Gastroesophageal sphincter (tissue), 4 donors: Measurements from ENCODE around the gene SOX9. TPM values are rescaled to one million over a fixed set of nuclear protein-coding genes. Genes with fewer than 3 reads are reported as not detected.

Experiments
- ATAC-seq: fragments of 150-250 bp; one replicate; pipeline ENCODE4 v1.9.1; 2016; ENCODE audit warnings: mild to moderate bottlenecking, moderate library complexity
- H3K27ac ChIP-seq, 4 donors: fragments of 200-600 bp; sonication (generic) in 3 of 4; 1 replicate in 3 of 4; 2 replicates in 1 of 4; pipeline ENCODE4 v1.5.1; 2016 to 2019
- H3K27me3 ChIP-seq: fragments of 200-600 bp; sonication (generic); one replicate; pipeline ENCODE4 v1.5.1; 2019
- H3K36me3 ChIP-seq, 2 donors: fragments of 200-600 bp; sonication (generic); one replicate each; pipeline ENCODE4 v1.5.1; 2019; ENCODE audit warnings: control low read depth in 1 of 2
- H3K4me1 ChIP-seq, 3 donors: fragments of 200-600 bp; sonication (generic); 1 replicate in 2 of 3; 2 replicates in 1 of 3; pipeline ENCODE4 v1.5.1; 2016 to 2019; ENCODE audit warnings: control low read depth in 2 of 3
- H3K4me3 ChIP-seq, 2 donors: fragments of 200-600 bp; sonication (generic); one replicate each; pipeline ENCODE4 v1.5.1; 2019; ENCODE audit warnings: mild to moderate bottlenecking in 1 of 2, moderate library complexity in 1 of 2
- H3K9me3 ChIP-seq, 3 donors: fragments of 200-600 bp; sonication (generic); one replicate each; pipeline ENCODE4 v1.5.1; 2017 to 2019; ENCODE audit warnings: control low read depth in 2 of 3
- CTCF ChIP-seq, 4 experiments: fragments of 200-600 bp in 2 of 4; fragments of 450-650 bp in 2 of 4; sonication (generic) in 1 of 4; IDR thresholded peaks; one replicate each; pipeline ENCODE4 v1.5.1; 2017 to 2019; ENCODE audit warnings: antibody characterized with exemption in 4 of 4, mild to moderate bottlenecking in 2 of 4, moderate library complexity in 2 of 4
- EP300 ChIP-seq: sonication (generic); formaldehyde crosslinking; IDR thresholded peaks from one replicate; pipeline ENCODE4 v1.6.1; 2017; ENCODE audit warnings: antibody characterized with exemption, mild to moderate bottlenecking
- POLR2A ChIP-seq, 2 donors: fragments of 450-650 bp; IDR thresholded peaks; one replicate each; pipeline ENCODE4 v1.6.1; 2017; ENCODE audit warnings: antibody characterized with exemption in 2 of 2, mild to moderate bottlenecking in 2 of 2, moderate library complexity in 1 of 2
- POLR2AphosphoS5 ChIP-seq: sonication (generic); formaldehyde crosslinking; IDR thresholded peaks from one replicate; pipeline ENCODE4 v1.6.1; 2017; ENCODE audit warnings: antibody characterized with exemption
- WGBS, 2 donors: methylation state at CpG; one replicate each; pipeline ENCODE4 v1.1.5; 2018; ENCODE audit warnings: low coverage in 1 of 2; 5-methylcytosine and 5-hydroxymethylcytosine counted together
- total RNA-seq, 4 donors: library from RNA; depleted of rRNA; stranded (reverse); fragments of >200 nt; gene quantifications; one replicate each; pipeline ENCODE4 v1.1.0, GENCODE V29; 2016

Gene SOX9
- total RNA-seq, 4 donors from 2014 or later = 1.1 to 5.4 (median 2.5) TPM

GRCh38 chr17:72119077-72119872 lies 1.5 kb upstream of the SOX9 start:
- H3K36me3 ChIP-seq = no peaks in the 10 kb centered on the region
- no peak overlapping the region for H3K4me3 ChIP-seq
- no peak for ATAC-seq
- H3K27me3 ChIP-seq = peaks cover 100% of the 10 kb centered on the region
- TF ChIP-seq EP300 (no peak), POLR2A (IDR thresholded peaks at IDR 0.05) (no peak), CTCF (IDR thresholded peaks at IDR 0.05) (no peak), POLR2AphosphoS5 (no peak)
- peaks cover 0 to 78% (median 28%) of the 10 kb centered on the region in 3 donors for H3K4me1 ChIP-seq
- H3K27ac ChIP-seq = no peak overlapping the region
- no peaks in the 10 kb centered on the region for H3K9me3 ChIP-seq
- WGBS, 2 donors = 13 to 28% methylated on average over 17 to 22 of the region's 22 CpGs

GRCh38 chr17:72119873-72120641 lies 763 bp upstream of the SOX9 start:
- TF ChIP-seq CTCF (IDR thresholded peaks at IDR 0.05) (no peak), EP300 (no peak), POLR2AphosphoS5 (no peak), POLR2A (IDR thresholded peaks at IDR 0.05) (no peak)
- 8% methylated on average over 17 of the region's 54 CpGs; no CpG with 5 or more reads in 1 of the 2 donors for WGBS, 2 donors
- H3K9me3 ChIP-seq = no peaks in the 10 kb centered on the region
- no peaks in the 10 kb centered on the region for H3K36me3 ChIP-seq
- H3K27ac ChIP-seq = peak overlapping the region in 2 of 4 donors; percentile 14 to 44
- peaks cover 100% of the 10 kb centered on the region for H3K27me3 ChIP-seq
- H3K4me3 ChIP-seq = peak overlapping the region in 1 of 2 donors; percentile 53
- ATAC-seq = no peak
- peaks cover 0 to 78% (median 28%) of the 10 kb centered on the region in 3 donors for H3K4me1 ChIP-seq

- peak overlapping the region in 3 of 4 donors; percentile 27 to 60 (median 39) for H3K27ac ChIP-seq
- ATAC-seq = peak; percentile 19
- TF ChIP-seq CTCF (IDR thresholded peaks at IDR 0.05) (no peak), POLR2AphosphoS5 (no peak), POLR2A (IDR thresholded peaks at IDR 0.05) (no peak), EP300 (no peak)
- H3K4me1 ChIP-seq = peaks cover 0 to 71% (median 26%) of the 10 kb centered on the region in 3 donors
- H3K36me3 ChIP-seq = no peaks in the 10 kb centered on the region
- no peaks in the 10 kb centered on the region for H3K9me3 ChIP-seq
- WGBS, 2 donors = 2% methylated on average over 17 of the region's 88 CpGs; no CpG with 5 or more reads in 1 of the 2 donors
- H3K4me3 ChIP-seq = peak overlapping the region; percentile 10 to 53
- peaks cover 95% of the 10 kb centered on the region for H3K27me3 ChIP-seq
These were observed 567 bp downstream of the SOX9 start for GRCh38 chr17:72121164-72122009.

GRCh38 chr17:72122010-72122764 lies 1.4 kb downstream of the SOX9 start:
- peaks cover 87% of the 10 kb centered on the region for H3K27me3 ChIP-seq
- no peaks in the 10 kb centered on the region for H3K36me3 ChIP-seq
- H3K4me1 ChIP-seq = peaks cover 0 to 63% (median 26%) of the 10 kb centered on the region in 3 donors
- TF ChIP-seq POLR2AphosphoS5 = no peak
- no peak for TF ChIP-seq POLR2A (IDR thresholded peaks at IDR 0.05)
- no peak for TF ChIP-seq CTCF (IDR thresholded peaks at IDR 0.05)
- no peak for TF ChIP-seq EP300
- peak overlapping the region in 2 of 4 donors; percentile 27 to 60 for H3K27ac ChIP-seq
- H3K9me3 ChIP-seq = no peaks in the 10 kb centered on the region
- 2 to 4% methylated on average over 19 to 24 of the region's 36 CpGs for WGBS, 2 donors
- ATAC-seq = no peak
- peak overlapping the region; percentile 10 to 53 for H3K4me3 ChIP-seq
